Sigmoid colon (tissue), 7 donors: ENCODE results near the gene GLRA3. TPM values are rescaled to one million over a fixed set of nuclear protein-coding genes. Genes with fewer than 3 reads are reported as not detected.

Source experiments
- DNase-seq: peaks from one replicate; pipeline ENCODE4 v3.0.0-alpha.2; 2019
- H3K27ac ChIP-seq, 4 donors: fragments of 200-600 bp; sonication (generic); one replicate each; pipeline ENCODE4 v1.5.1; 2016 to 2019; ENCODE audit warnings: mild to moderate bottlenecking in 1 of 4
- H3K27me3 ChIP-seq, 3 donors: fragments of 200-600 bp; sonication (generic); one replicate each; pipeline ENCODE4 v1.5.1; 2019; ENCODE audit warnings: mild to moderate bottlenecking in 1 of 3
- H3K36me3 ChIP-seq, 4 donors: fragments of 200-600 bp; sonication (generic); one replicate each; pipeline ENCODE4 v1.5.1; 2016 to 2019
- H3K4me1 ChIP-seq, 4 donors: fragments of 200-600 bp; sonication (generic); one replicate each; pipeline ENCODE4 v1.5.1; 2017 to 2019
- H3K4me3 ChIP-seq, 4 donors: fragments of 200-600 bp; sonication (generic); one replicate each; pipeline ENCODE4 v1.5.1; 2017 to 2019; ENCODE audit warnings: mild to moderate bottlenecking in 2 of 4, moderate library complexity in 1 of 4
- H3K9me3 ChIP-seq, 4 donors: fragments of 200-600 bp in 3 of 4; sonication (generic) in 3 of 4; one replicate each; pipeline versions ENCODE4 v1.5.1 to v1.6.1; 2013 to 2019
- EP300 ChIP-seq, 4 donors: sonication (generic); formaldehyde crosslinking; IDR thresholded peaks; one replicate each; pipeline ENCODE4 v1.6.1; 2017; ENCODE audit warnings: antibody characterized with exemption in 4 of 4
- POLR2A ChIP-seq, 2 donors: fragments of 450-650 bp; IDR thresholded peaks; one replicate each; pipeline ENCODE4 v1.6.1; 2016; ENCODE audit warnings: antibody characterized with exemption in 2 of 2, mild to moderate bottlenecking in 2 of 2, moderate library complexity in 2 of 2
- POLR2AphosphoS5 ChIP-seq, 4 donors: sonication (generic); formaldehyde crosslinking; IDR thresholded peaks; one replicate each; pipeline ENCODE4 v1.6.1; 2017; ENCODE audit warnings: antibody characterized with exemption in 4 of 4
- WGBS, 2 donors: extraction: QIAGEN DNeasy Blood & Tissue Kit; methylation state at CpG; one replicate each; pipeline ENCODE4 v1.1.7; 2013; 5-methylcytosine and 5-hydroxymethylcytosine counted together
- intact Hi-C: fragments of 100-400 bp; cut with DNase I; formaldehyde crosslinking; loops from one replicate; pipeline ENCODE4 v1.15.1; 2023
- polyA plus RNA-seq, 3 donors: library from polyadenylated mRNA; stranded (reverse); fragments of 200-250 nt; gene quantifications; one replicate each; pipeline ENCODE4 v1.2.3, GENCODE V29; 2013
- total RNA-seq, 4 donors: library from RNA; depleted of rRNA; stranded (reverse); fragments of >200 nt; gene quantifications; one replicate each; pipeline ENCODE4 v1.1.0, GENCODE V29; 2016
- TF ChIP-seq, protein P1 (sequence below), 4 experiments: fragments of 450-650 bp in 3 of 4; fragments of 200-600 bp in 1 of 4; IDR thresholded peaks; one replicate each; pipeline ENCODE4 v1.5.1; 2016 to 2019; ENCODE audit warnings: antibody characterized with exemption in 4 of 4, mild to moderate bottlenecking in 3 of 4, moderate library complexity in 2 of 4
- donor health status: healthy with polysubstance abuse.
- donor health status: Bipolar disorder and iron deficiency.
- donor health status: healthy.

Gene GLRA3
- total and polyA plus RNA-seq, 7 donors, result under 0.01 to 0.33 (median 0.04) TPM; not detected in 2

DNA sequence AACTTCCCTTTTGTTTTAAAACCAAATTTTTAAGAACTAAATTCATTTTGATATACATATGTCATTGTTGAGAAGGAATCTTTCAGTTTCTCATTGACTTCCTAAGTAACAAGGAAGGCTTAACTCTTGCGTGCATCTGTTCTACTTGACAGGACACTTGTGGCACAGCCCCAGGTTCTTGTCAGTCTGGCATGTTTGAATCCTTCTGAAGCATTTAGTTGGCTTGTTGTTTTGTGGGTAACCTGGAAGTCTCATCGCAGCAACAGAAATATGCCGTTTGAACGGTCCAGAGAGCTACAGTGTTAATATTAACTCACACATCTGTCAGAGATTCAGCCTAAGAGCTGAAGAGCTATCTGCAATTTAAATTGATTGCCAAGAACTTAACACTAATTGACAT lies 76.0 kb downstream of the GLRA3 start:
- WGBS, 2 donors, result 88 to 91% methylated on average over 4 of the region's 4 CpGs
- no peak for DNase-seq
- no peaks in the 10 kb centered on the region for H3K36me3 ChIP-seq
- peaks cover 0 to 6% (median 3%) of the 10 kb centered on the region in 4 donors for H3K4me1 ChIP-seq
- no peak overlapping the region for H3K4me3 ChIP-seq
- intact Hi-C loops, result no loop called here
- H3K27me3 ChIP-seq, result no peaks in the 10 kb centered on the region
- H3K27ac ChIP-seq, result no peak overlapping the region
- no peak for TF ChIP-seq EP300 (IDR thresholded peaks at IDR 0.05)
- TF ChIP-seq, protein P1, sequence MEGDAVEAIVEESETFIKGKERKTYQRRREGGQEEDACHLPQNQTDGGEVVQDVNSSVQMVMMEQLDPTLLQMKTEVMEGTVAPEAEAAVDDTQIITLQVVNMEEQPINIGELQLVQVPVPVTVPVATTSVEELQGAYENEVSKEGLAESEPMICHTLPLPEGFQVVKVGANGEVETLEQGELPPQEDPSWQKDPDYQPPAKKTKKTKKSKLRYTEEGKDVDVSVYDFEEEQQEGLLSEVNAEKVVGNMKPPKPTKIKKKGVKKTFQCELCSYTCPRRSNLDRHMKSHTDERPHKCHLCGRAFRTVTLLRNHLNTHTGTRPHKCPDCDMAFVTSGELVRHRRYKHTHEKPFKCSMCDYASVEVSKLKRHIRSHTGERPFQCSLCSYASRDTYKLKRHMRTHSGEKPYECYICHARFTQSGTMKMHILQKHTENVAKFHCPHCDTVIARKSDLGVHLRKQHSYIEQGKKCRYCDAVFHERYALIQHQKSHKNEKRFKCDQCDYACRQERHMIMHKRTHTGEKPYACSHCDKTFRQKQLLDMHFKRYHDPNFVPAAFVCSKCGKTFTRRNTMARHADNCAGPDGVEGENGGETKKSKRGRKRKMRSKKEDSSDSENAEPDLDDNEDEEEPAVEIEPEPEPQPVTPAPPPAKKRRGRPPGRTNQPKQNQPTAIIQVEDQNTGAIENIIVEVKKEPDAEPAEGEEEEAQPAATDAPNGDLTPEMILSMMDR (IDR thresholded peaks at IDR 0.05), result no peak
- no peak for TF ChIP-seq POLR2A (IDR thresholded peaks at IDR 0.05)
- TF ChIP-seq POLR2AphosphoS5 (IDR thresholded peaks at IDR 0.05), result no peak
- H3K9me3 ChIP-seq, result no peaks in the 10 kb centered on the region

GRCh38 chr4:174752026-174752425 lies 77.0 kb downstream of the GLRA3 start:
- no peak for DNase-seq
- WGBS, 2 donors, result 86 to 95% methylated on average over 2 of the region's 2 CpGs
- intact Hi-C loops, result no loop called here

GRCh38 chr4:174749091-174749490 lies 80.0 kb downstream of the GLRA3 start:
- Histone ChIP-seq H3K4me1 (peaks cover 0 to 6% (median 3%) of the 10 kb centered on the region in 4 donors), H3K36me3 (no peaks in the 10 kb centered on the region), H3K27me3 (no peaks in the 10 kb centered on the region), H3K27ac (no peak overlapping the region), H3K4me3 (no peak overlapping the region), H3K9me3 (peaks cover 0 to 3% (median under 1%) of the 10 kb centered on the region in 4 donors)
- no peak for TF ChIP-seq EP300 (IDR thresholded peaks at IDR 0.05)
- TF ChIP-seq, protein P1 (IDR thresholded peaks at IDR 0.05), result no peak
- no peak for TF ChIP-seq POLR2AphosphoS5 (IDR thresholded peaks at IDR 0.05)
- TF ChIP-seq POLR2A (IDR thresholded peaks at IDR 0.05), result no peak
- no peak for DNase-seq
- WGBS, 2 donors, result 83 to 86% methylated on average over 3 of the region's 3 CpGs
- intact Hi-C loops, result no loop called here

More at GRCh38 chr4:174752026-174752425, 77.0 kb downstream of the GLRA3 start:
- Histone ChIP-seq H3K27me3 (no peaks in the 10 kb centered on the region), H3K27ac (no peak overlapping the region), H3K36me3 (no peaks in the 10 kb centered on the region), H3K4me1 (peaks cover 0 to 6% (median 3%) of the 10 kb centered on the region in 4 donors), H3K4me3 (no peak overlapping the region), H3K9me3 (no peaks in the 10 kb centered on the region)
- no peak for TF ChIP-seq EP300 (IDR thresholded peaks at IDR 0.05)
- no peak for TF ChIP-seq POLR2AphosphoS5 (IDR thresholded peaks at IDR 0.05)
- TF ChIP-seq POLR2A (IDR thresholded peaks at IDR 0.05), result no peak
- TF ChIP-seq, protein P1 (IDR thresholded peaks at IDR 0.05), result no peak

- no peaks in the 10 kb centered on the region for H3K27me3 ChIP-seq
- no peak overlapping the region for H3K4me3 ChIP-seq
- WGBS, 2 donors, result 66 to 83% methylated on average over 2 of the region's 2 CpGs
- H3K9me3 ChIP-seq, result peaks cover 0 to 3% (median under 1%) of the 10 kb centered on the region in 4 donors
- intact Hi-C loops, result no loop called here
- no peak for DNase-seq
- H3K36me3 ChIP-seq, result no peaks in the 10 kb centered on the region
- peaks cover 0 to 6% (median 3%) of the 10 kb centered on the region in 4 donors for H3K4me1 ChIP-seq
- no peak for TF ChIP-seq POLR2A (IDR thresholded peaks at IDR 0.05)
- TF ChIP-seq, protein P1 (IDR thresholded peaks at IDR 0.05), result no peak
- no peak for TF ChIP-seq EP300 (IDR thresholded peaks at IDR 0.05)
- TF ChIP-seq POLR2AphosphoS5 (IDR thresholded peaks at IDR 0.05), result no peak
- no peak overlapping the region for H3K27ac ChIP-seq
Measured at GRCh38 chr4:174746710-174747109, 82.3 kb downstream of the GLRA3 start.

- intact Hi-C loops, result no loop called here
- TF ChIP-seq EP300 (IDR thresholded peaks at IDR 0.05), result no peak
- TF ChIP-seq, protein P1 (IDR thresholded peaks at IDR 0.05), result no peak
- TF ChIP-seq POLR2A (IDR thresholded peaks at IDR 0.05), result no peak
- no peak for TF ChIP-seq POLR2AphosphoS5 (IDR thresholded peaks at IDR 0.05)
- DNase-seq, result no peak
- H3K4me1 ChIP-seq, result no peaks in the 10 kb centered on the region
- no peak overlapping the region for H3K27ac ChIP-seq
- no peaks in the 10 kb centered on the region for H3K36me3 ChIP-seq
- no peaks in the 10 kb centered on the region for H3K27me3 ChIP-seq
- H3K4me3 ChIP-seq, result no peak overlapping the region
- peaks cover 0 to 3% (median under 1%) of the 10 kb centered on the region in 4 donors for H3K9me3 ChIP-seq
Measured at GRCh38 chr4:174742561-174742960, 86.5 kb downstream of the GLRA3 start.
